Naive thymus-derived CD8-positive, alpha-beta T cell (primary cell): ENCODE data around the gene MRGPRX2. TPM values are rescaled to one million over a fixed set of nuclear protein-coding genes. Genes with fewer than 3 reads are reported as not detected.

Experiments used
- ATAC-seq, 2 donors: fragments of 150-1000 bp; cut with Tn5 transposase in 1 of 2; sonication (Bioruptor Pico), chemical (Tn5 transposase) in 1 of 2; 1 replicate in 1 of 2; 2 replicates in 1 of 2; pipeline ENCODE4 v1.10.0; 2021; ENCODE audit warnings: mild to moderate bottlenecking in 2 of 2, moderate library complexity in 2 of 2
- POLR2A ChIA-PET: fragments of 350-600 bp; sonication (Branson Sonifier 250); formaldehyde crosslinking; loops from one replicate; lab custom pipeline; 2021; ENCODE audit warnings: antibody characterized with exemption; lab: Charles Lee
- DNase-seq, 10 donors: peaks; one replicate each; pipeline versions ENCODE4 v3.0.0 to v3.0.0-alpha.2; 2020 to 2022
- H3K27ac Mint-ChIP-seq, 10 donors: one replicate each; pipeline ENCODE4 v1.8.0; 2020 to 2022; ENCODE audit warnings: mild to moderate bottlenecking in 10 of 10, mixed read lengths in 10 of 10, moderate library complexity in 4 of 10, inconsistent platforms in 1 of 10
- H3K27me3 Mint-ChIP-seq, 5 donors: one replicate each; pipeline ENCODE4 v1.8.0; 2021 to 2022; ENCODE audit warnings: mixed read lengths in 5 of 5
- H3K36me3 Mint-ChIP-seq, 3 donors: one replicate each; pipeline ENCODE4 v1.8.0; 2020 to 2022; ENCODE audit warnings: mixed read lengths in 3 of 3, mild to moderate bottlenecking in 2 of 3, inconsistent platforms in 1 of 3
- H3K4me1 Mint-ChIP-seq, 4 donors: one replicate each; pipeline ENCODE4 v1.8.0; 2021 to 2022; ENCODE audit warnings: mixed read lengths in 4 of 4
- H3K4me3 Mint-ChIP-seq, 10 donors: one replicate each; pipeline ENCODE4 v1.8.0; 2020 to 2022; ENCODE audit warnings: mild to moderate bottlenecking in 10 of 10, mixed read lengths in 10 of 10, moderate library complexity in 6 of 10, inconsistent platforms in 1 of 10
- H3K9me3 Mint-ChIP-seq, 9 donors: one replicate each; pipeline ENCODE4 v1.8.0; 2020 to 2022; ENCODE audit warnings: mixed read lengths in 9 of 9, mild to moderate bottlenecking in 3 of 9, inconsistent platforms in 1 of 9, moderate library complexity in 1 of 9
- polyA plus RNA-seq, 3 donors: library from polyadenylated mRNA; unstranded; fragments of 300-500 nt; fragmentation: Illumina TruSeq; gene quantifications; one replicate each; pipeline ENCODE4 v1.2.3, GENCODE V29; 2021
- total RNA-seq, 8 experiments: library from RNA in 2 of 8; stranded (reverse) in 2 of 8; gene quantifications; one replicate each; pipeline ENCODE4 v1.2.3 and lab custom pipeline; 2021 to 2026

Gene MRGPRX2
- total and polyA plus RNA-seq, 5 experiments from 2014 or later: not detected

- H3K27ac Mint-ChIP-seq: no peak overlapping the region
- peaks cover 0 to 6% (median 0%) of the 10 kb centered on the region in 9 donors for H3K9me3 Mint-ChIP-seq
- ATAC-seq (no peak), DNase-seq (no peak)
- peaks cover 0 to 4% (median 0%) of the 10 kb centered on the region in 3 donors for H3K36me3 Mint-ChIP-seq
- no peaks in the 10 kb centered on the region for H3K4me1 Mint-ChIP-seq
- H3K27me3 Mint-ChIP-seq: peaks cover 17 to 42% (median 29%) of the 10 kb centered on the region in 5 donors
- no peak overlapping the region for H3K4me3 Mint-ChIP-seq
- POLR2A ChIA-PET: interaction anchor here (1.0 kb wide), 1 partner anchor 33 kb away, joined by 3 read pairs; no protein-coding TSS in a partner anchor
Observed at GRCh38 chr11:19089421-19089820, 28.9 kb upstream of the MRGPRX2 start.

- Mint-ChIP-seq H3K36me3 (peaks cover 0 to 4% (median 0%) of the 10 kb centered on the region in 3 donors), H3K9me3 (peaks cover 0 to 6% (median 0%) of the 10 kb centered on the region in 9 donors), H3K4me1 (no peaks in the 10 kb centered on the region), H3K27me3 (peaks cover 15 to 42% (median 25%) of the 10 kb centered on the region in 5 donors), H3K4me3 (no peak overlapping the region), H3K27ac (no peak overlapping the region)
- DNase-seq (no peak), ATAC-seq (no peak)
- POLR2A ChIA-PET: interaction anchor here (1.0 kb wide), 1 partner anchor 34 kb away, joined by 3 read pairs; no protein-coding TSS in a partner anchor
Observed at GRCh38 chr11:19088791-19089190, 28.3 kb upstream of the MRGPRX2 start.

DNA sequence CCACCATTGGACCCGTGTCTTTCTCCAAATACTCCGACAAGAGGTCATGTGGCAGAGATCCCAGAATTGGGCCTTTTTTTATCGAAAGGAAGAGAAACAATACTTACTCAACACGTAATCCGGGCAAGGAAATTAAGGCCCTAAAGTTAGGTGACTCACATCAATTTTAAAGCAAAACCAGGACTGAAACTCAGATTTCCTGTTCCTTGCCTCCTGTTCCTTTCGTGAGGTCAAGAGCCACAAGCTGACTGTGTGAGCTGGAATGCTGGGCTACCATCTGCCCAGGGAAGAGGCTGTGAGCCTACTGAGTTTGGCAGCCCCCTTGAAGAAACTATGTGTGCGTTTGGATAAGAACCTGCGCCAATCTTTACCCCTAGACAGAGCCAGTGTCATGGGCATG lies 27.1 kb upstream of the MRGPRX2 start:
- POLR2A ChIA-PET: no interaction called here
- Mint-ChIP-seq H3K4me3 (no peak overlapping the region), H3K4me1 (no peaks in the 10 kb centered on the region), H3K9me3 (peaks cover 0 to 6% (median 0%) of the 10 kb centered on the region in 9 donors), H3K27ac (no peak overlapping the region), H3K27me3 (peaks cover 13 to 42% (median 22%) of the 10 kb centered on the region in 5 donors), H3K36me3 (peaks cover 0 to 4% (median 0%) of the 10 kb centered on the region in 3 donors)
- DNase-seq: no peak
- no peak for ATAC-seq

GRCh38 chr11:19084661-19085315 lies 24.3 kb upstream of the MRGPRX2 start:
- ATAC-seq: no peak
- no peak overlapping the region for H3K4me3 Mint-ChIP-seq
- H3K27ac Mint-ChIP-seq: no peak overlapping the region
- DNase-seq: no peak
- H3K9me3 Mint-ChIP-seq: peaks cover 0 to 6% (median 0%) of the 10 kb centered on the region in 9 donors
- no peaks in the 10 kb centered on the region for H3K4me1 Mint-ChIP-seq
- peaks cover 10 to 25% (median 12%) of the 10 kb centered on the region in 5 donors for H3K27me3 Mint-ChIP-seq
- H3K36me3 Mint-ChIP-seq: peaks cover 0 to 4% (median 0%) of the 10 kb centered on the region in 3 donors
- POLR2A ChIA-PET: no interaction called here

DNA sequence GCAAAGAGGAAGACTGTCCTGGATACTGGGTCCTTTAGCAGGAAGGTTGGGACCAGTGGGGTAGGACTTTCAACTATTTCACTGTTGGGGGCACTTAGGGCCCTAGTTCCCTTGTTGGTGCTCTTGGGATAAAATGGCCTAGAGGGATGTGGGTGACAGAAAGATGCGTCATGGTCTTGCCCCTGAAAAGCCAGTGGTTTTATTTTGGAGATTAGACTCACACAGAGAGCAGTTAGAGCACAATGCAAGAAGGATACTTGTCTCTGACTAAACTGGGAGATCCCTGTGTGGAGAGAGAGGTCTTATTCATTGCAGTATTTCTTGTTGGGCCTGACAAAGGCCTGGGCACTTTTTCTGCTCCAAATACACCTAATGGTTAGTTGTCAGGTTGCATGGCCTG lies 22.6 kb upstream of the MRGPRX2 start:
- peaks cover 0 to 6% (median 0%) of the 10 kb centered on the region in 9 donors for H3K9me3 Mint-ChIP-seq
- POLR2A ChIA-PET: no interaction called here
- no peak for ATAC-seq
- no peak for DNase-seq
- H3K27ac Mint-ChIP-seq: peak overlapping the region in 2 of 10 donors; percentile 1 to 54
- H3K4me3 Mint-ChIP-seq: no peak overlapping the region
- H3K27me3 Mint-ChIP-seq: peaks cover 10 to 19% (median 14%) of the 10 kb centered on the region in 5 donors
- H3K4me1 Mint-ChIP-seq: no peaks in the 10 kb centered on the region
- H3K36me3 Mint-ChIP-seq: peaks cover 0 to 4% (median 0%) of the 10 kb centered on the region in 3 donors

DNA sequence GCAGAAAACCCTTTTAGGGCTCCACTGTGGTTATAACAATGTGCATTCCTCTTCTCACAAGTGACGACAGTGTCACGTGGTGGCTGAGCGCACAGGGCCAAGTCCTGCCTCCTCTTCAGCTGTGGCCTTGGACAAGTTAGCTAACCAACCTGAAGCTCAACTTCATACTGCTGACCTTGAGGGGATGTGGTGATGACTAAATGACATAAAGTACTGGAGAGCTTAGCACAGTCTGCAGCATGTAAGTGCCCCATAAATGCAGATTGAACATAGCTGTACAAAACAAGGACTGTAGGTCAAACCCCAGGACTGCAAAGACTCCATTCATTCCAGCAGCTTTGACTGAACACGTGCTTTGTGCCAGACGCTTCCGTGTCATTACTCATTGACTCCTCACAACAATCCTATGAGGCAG lies 20.1 kb upstream of the MRGPRX2 start:
- no peak for ATAC-seq
- Mint-ChIP-seq H3K9me3 (no peaks in the 10 kb centered on the region), H3K4me1 (peaks cover 0 to 2% (median 0%) of the 10 kb centered on the region in 4 donors), H3K36me3 (no peaks in the 10 kb centered on the region), H3K4me3 (no peak overlapping the region), H3K27ac (no peak overlapping the region), H3K27me3 (peaks cover 0 to 11% (median 11%) of the 10 kb centered on the region in 5 donors)
- DNase-seq: no peak
- POLR2A ChIA-PET: no interaction called here

- POLR2A ChIA-PET: no interaction called here
- H3K9me3 Mint-ChIP-seq: no peaks in the 10 kb centered on the region
- no peaks in the 10 kb centered on the region for H3K36me3 Mint-ChIP-seq
- ATAC-seq: no peak
- H3K4me3 Mint-ChIP-seq: no peak overlapping the region
- peaks cover 0 to 2% (median 0%) of the 10 kb centered on the region in 4 donors for H3K4me1 Mint-ChIP-seq
- no peak overlapping the region for H3K27ac Mint-ChIP-seq
- DNase-seq: no peak
- H3K27me3 Mint-ChIP-seq: peaks cover 0 to 11% (median 11%) of the 10 kb centered on the region in 5 donors
Observed at GRCh38 chr11:19079643-19080440, 19.3 kb upstream of the MRGPRX2 start.

GRCh38 chr11:19077965-19078364 lies 17.4 kb upstream of the MRGPRX2 start:
- Mint-ChIP-seq H3K9me3 (no peaks in the 10 kb centered on the region), H3K36me3 (no peaks in the 10 kb centered on the region), H3K4me3 (no peak overlapping the region), H3K4me1 (peaks cover 0 to 2% (median 0%) of the 10 kb centered on the region in 4 donors), H3K27ac (no peak overlapping the region), H3K27me3 (peaks cover 0 to 16% (median 11%) of the 10 kb centered on the region in 5 donors)
- POLR2A ChIA-PET: no interaction called here
- DNase-seq (no peak), ATAC-seq (no peak)

- Mint-ChIP-seq H3K36me3 (no peaks in the 10 kb centered on the region), H3K4me3 (peak overlapping the region in 1 of 10 donors; percentile 15), H3K27me3 (peaks cover 0 to 16% (median 11%) of the 10 kb centered on the region in 5 donors), H3K27ac (no peak overlapping the region), H3K4me1 (peaks cover 0 to 2% (median 0%) of the 10 kb centered on the region in 4 donors), H3K9me3 (no peaks in the 10 kb centered on the region)
- peak; percentile 68 to 76 for ATAC-seq
- peak in 9 of 10 donors; percentile 6 to 54 (median 44) for DNase-seq
- POLR2A ChIA-PET: no interaction called here
Observed at GRCh38 chr11:19076744-19077589, 16.4 kb upstream of the MRGPRX2 start.

DNA sequence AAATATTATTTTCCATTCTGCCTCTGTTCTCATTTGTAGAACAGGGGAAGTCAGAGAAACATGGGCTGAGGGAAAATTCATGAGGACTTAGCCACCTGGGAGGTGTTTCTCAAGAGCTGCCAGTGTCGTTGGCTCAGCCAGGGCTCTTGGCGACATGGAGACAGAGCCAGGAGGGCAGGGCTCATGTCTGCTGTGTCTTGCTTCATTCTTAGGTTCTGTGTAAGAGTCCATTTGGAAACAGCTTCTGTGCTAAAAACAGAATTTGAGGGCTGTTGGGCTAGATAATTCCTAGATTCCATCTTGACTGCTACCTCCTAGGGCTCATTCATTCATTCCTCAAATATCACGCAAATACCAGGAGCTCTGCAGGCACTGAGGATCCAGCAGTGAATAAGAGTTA lies 15.1 kb upstream of the MRGPRX2 start:
- ATAC-seq (no peak), DNase-seq (no peak)
- no peaks in the 10 kb centered on the region for H3K36me3 Mint-ChIP-seq
- H3K9me3 Mint-ChIP-seq: no peaks in the 10 kb centered on the region
- H3K4me1 Mint-ChIP-seq: peaks cover 2 to 11% (median 3%) of the 10 kb centered on the region in 4 donors
- peaks cover 0 to 16% (median 11%) of the 10 kb centered on the region in 5 donors for H3K27me3 Mint-ChIP-seq
- H3K4me3 Mint-ChIP-seq: no peak overlapping the region
- no peak overlapping the region for H3K27ac Mint-ChIP-seq
- POLR2A ChIA-PET: no interaction called here

DNA sequence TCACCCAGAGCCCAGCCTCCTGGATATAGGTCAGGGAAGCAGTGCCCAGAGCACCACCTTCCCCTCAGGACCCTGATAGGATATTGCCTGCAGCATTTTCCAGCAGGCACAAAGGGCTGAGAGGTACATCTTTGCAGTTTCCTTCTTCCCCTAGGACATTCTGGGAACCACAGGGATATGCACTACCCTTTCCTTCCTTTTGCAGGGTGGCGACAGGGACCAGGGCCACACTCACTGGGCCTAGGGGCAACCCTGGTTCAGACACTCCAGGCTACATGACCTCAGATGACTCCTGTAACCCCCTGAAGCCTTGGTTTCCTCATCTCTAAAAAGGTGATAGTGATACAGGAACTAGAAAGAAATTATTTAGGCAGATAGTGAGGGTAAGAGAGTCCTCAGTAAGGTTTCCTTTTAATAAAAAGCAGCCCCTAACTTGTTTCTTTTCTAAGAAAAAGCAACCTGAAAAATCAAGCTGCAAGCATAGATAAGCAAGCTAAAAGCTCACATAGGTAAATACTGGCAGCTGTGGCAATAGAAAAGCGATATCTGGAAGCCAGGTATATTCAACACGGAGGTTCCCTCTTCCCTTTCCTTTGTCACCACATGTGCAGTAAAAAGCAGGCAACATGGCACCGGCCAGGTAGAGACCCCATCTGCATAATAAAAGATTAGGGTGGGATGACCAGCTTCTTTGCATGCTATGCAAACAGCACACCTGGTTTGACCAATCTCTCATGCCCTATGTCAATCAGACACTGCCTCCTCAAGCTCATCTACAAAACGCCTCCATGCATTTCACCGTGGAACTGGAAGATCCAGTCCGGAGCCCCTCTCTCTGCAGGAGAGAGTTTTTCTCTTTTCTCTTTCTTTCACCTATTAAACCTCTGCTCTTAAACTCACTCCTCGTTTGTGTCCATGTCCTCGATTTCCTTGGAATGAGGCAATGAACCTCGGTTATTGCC lies 13.2 kb upstream of the MRGPRX2 start:
- ATAC-seq (no peak), DNase-seq (no peak)
- peaks cover 3 to 15% (median 12%) of the 10 kb centered on the region in 9 donors for H3K9me3 Mint-ChIP-seq
- H3K4me1 Mint-ChIP-seq: peaks cover 2 to 11% (median 3%) of the 10 kb centered on the region in 4 donors
- no peak overlapping the region for H3K27ac Mint-ChIP-seq
- POLR2A ChIA-PET: no interaction called here
- peaks cover 9 to 19% (median 16%) of the 10 kb centered on the region in 5 donors for H3K27me3 Mint-ChIP-seq
- H3K4me3 Mint-ChIP-seq: no peak overlapping the region
- H3K36me3 Mint-ChIP-seq: peaks cover 0 to 12% (median 6%) of the 10 kb centered on the region in 3 donors
